Measurements from ENCODE around the gene RXRG. TPM values are rescaled to one million over a fixed set of nuclear protein-coding genes. Genes with fewer than 3 reads are reported as not detected.

RXRG gene
- total RNA-seq, 1 donor from 2014 or later = not detected

GRCh38 chr1:165364568-165365133 is 80.3 kb downstream of the RXRG start:
- Mint-ChIP-seq H3K36me3 (ENCODE audit: low read depth) (no peaks in the 10 kb centered on the region), H3K4me3 (no peak overlapping the region), H3K27me3 (peaks cover 57% of the 10 kb centered on the region), H3K9me3 (no peaks in the 10 kb centered on the region), H3K4me1 (no peaks in the 10 kb centered on the region), H3K27ac (no peak overlapping the region)
- intact Hi-C loops (cut with micrococcal nuclease) = no loop called here
- DNase-seq = no peak

- intact Hi-C loops (cut with micrococcal nuclease) = no loop called here
- DNase-seq = no peak
- Mint-ChIP-seq H3K4me3 (no peak overlapping the region), H3K36me3 (ENCODE audit: low read depth) (no peaks in the 10 kb centered on the region), H3K9me3 (no peaks in the 10 kb centered on the region), H3K27me3 (peaks cover 76% of the 10 kb centered on the region), H3K27ac (no peak overlapping the region), H3K4me1 (no peaks in the 10 kb centered on the region)
Observed at GRCh38 chr1:165356876-165357275, 88.0 kb downstream of the RXRG start.

GRCh38 chr1:165355977-165356811 is 88.7 kb downstream of the RXRG start, which contains the start of gene LMX1A:
Gene LMX1A, minus strand, starts transcription at chr1:165356715. Its CDS starts 1,156 bp downstream, at chr1:165355559.
- intact Hi-C loops (cut with micrococcal nuclease) = no loop called here
- H3K4me1 Mint-ChIP-seq = no peaks in the 10 kb centered on the region
- H3K4me3 Mint-ChIP-seq = no peak within 1 kb of the TSS

GRCh38 chr1:165355139-165355976 is 89.6 kb downstream of the RXRG start:
- intact Hi-C loops (cut with micrococcal nuclease) = no loop called here
- H3K4me3 Mint-ChIP-seq = no peak overlapping the region
- no peak for DNase-seq

More at GRCh38 chr1:165355977-165356811, 88.7 kb downstream of the RXRG start, which contains the start of gene LMX1A:
- DNase-seq = no peak
- no peaks in the 10 kb centered on the region for H3K9me3 Mint-ChIP-seq
- no peaks in the 10 kb centered on the region for H3K36me3 Mint-ChIP-seq (ENCODE audit: low read depth)
- no peak within 1 kb of the TSS for H3K27ac Mint-ChIP-seq
- peaks cover 80% of the 10 kb centered on the region for H3K27me3 Mint-ChIP-seq

GRCh38 chr1:165354739-165355138 is 90.2 kb downstream of the RXRG start:
- no peak for DNase-seq
- H3K27me3 Mint-ChIP-seq = peaks cover 84% of the 10 kb centered on the region
- H3K4me3 Mint-ChIP-seq = no peak overlapping the region
- intact Hi-C loops (cut with micrococcal nuclease) = loop anchor here (5.0 kb wide), 1 partner anchor 117 kb away; no protein-coding TSS in a partner anchor
- H3K4me1 Mint-ChIP-seq = no peaks in the 10 kb centered on the region
- H3K27ac Mint-ChIP-seq = no peak overlapping the region
- H3K36me3 Mint-ChIP-seq (ENCODE audit: low read depth) = no peaks in the 10 kb centered on the region
- no peaks in the 10 kb centered on the region for H3K9me3 Mint-ChIP-seq

More at GRCh38 chr1:165355139-165355976, 89.6 kb downstream of the RXRG start:
- H3K27me3 Mint-ChIP-seq = peaks cover 82% of the 10 kb centered on the region
- H3K27ac Mint-ChIP-seq = no peak overlapping the region
- H3K36me3 Mint-ChIP-seq (ENCODE audit: low read depth) = no peaks in the 10 kb centered on the region
- no peaks in the 10 kb centered on the region for H3K4me1 Mint-ChIP-seq
- no peaks in the 10 kb centered on the region for H3K9me3 Mint-ChIP-seq

- intact Hi-C loops (cut with micrococcal nuclease) = loop anchor here (5.0 kb wide), 1 partner anchor 117 kb away; no protein-coding TSS in a partner anchor
- Mint-ChIP-seq H3K36me3 (ENCODE audit: low read depth) (no peaks in the 10 kb centered on the region), H3K27ac (peak overlapping the region; percentile 34), H3K4me1 (no peaks in the 10 kb centered on the region), H3K4me3 (no peak overlapping the region), H3K27me3 (peaks cover 87% of the 10 kb centered on the region), H3K9me3 (no peaks in the 10 kb centered on the region)
- no peak for DNase-seq
Observed at GRCh38 chr1:165353731-165354671, 90.9 kb downstream of the RXRG start.

GRCh38 chr1:165352442-165353293 is 92.3 kb downstream of the RXRG start:
- peaks cover 86% of the 10 kb centered on the region for H3K27me3 Mint-ChIP-seq
- H3K9me3 Mint-ChIP-seq = no peaks in the 10 kb centered on the region
- H3K4me1 Mint-ChIP-seq = no peaks in the 10 kb centered on the region
- no peak for DNase-seq
- no peak overlapping the region for H3K4me3 Mint-ChIP-seq
- peak overlapping the region; percentile 70 for H3K27ac Mint-ChIP-seq
- H3K36me3 Mint-ChIP-seq (ENCODE audit: low read depth) = no peaks in the 10 kb centered on the region
- intact Hi-C loops (cut with micrococcal nuclease) = loop anchor here (5.0 kb wide), 1 partner anchor 115 kb away; no protein-coding TSS in a partner anchor

GRCh38 chr1:165351863-165352441 is 93.0 kb downstream of the RXRG start:
- H3K4me1 Mint-ChIP-seq = no peaks in the 10 kb centered on the region
- H3K4me3 Mint-ChIP-seq = no peak overlapping the region
- H3K27me3 Mint-ChIP-seq = peaks cover 83% of the 10 kb centered on the region
- no peaks in the 10 kb centered on the region for H3K36me3 Mint-ChIP-seq (ENCODE audit: low read depth)
- no peak for DNase-seq
- H3K27ac Mint-ChIP-seq = peak overlapping the region; percentile 70
- intact Hi-C loops (cut with micrococcal nuclease) = loop anchor here (5.0 kb wide), 1 partner anchor 115 kb away; no protein-coding TSS in a partner anchor
- no peaks in the 10 kb centered on the region for H3K9me3 Mint-ChIP-seq

Other genes starting within 250 kb of the RXRG start
- gene LMX1A, start 88.4 kb downstream of the RXRG start, total RNA-seq = not detected in 2 replicates
- not detected in 2 replicates for gene LRRC52, start 98.9 kb upstream of the RXRG start, total RNA-seq
- gene MGST3, start 186.1 kb upstream of the RXRG start, total RNA-seq = 25.7 and 28.1 TPM in 2 replicates

Measured in activated CD4-positive, alpha-beta T cell treated with anti-CD3 and anti-CD28 coated beads, Interleukin-2, amount 10 ng/mL, durations not matched to agents 24 days and 14 days (primary cell).